DOHH2 (cell line): ENCODE measurements around the gene TMEM176A.

Source experiments
- CTCF ChIP-seq: fragments of 200-600 bp; sonication (generic); IDR thresholded peaks from one replicate; pipeline ENCODE4 v1.5.1; 2014; ENCODE audit warnings: antibody characterized with exemption, mild to moderate bottlenecking, low read depth, low read length; ENCODE audit not compliant: poor library complexity, severe bottlenecking
- EZH2phosphoT487 ChIP-seq: fragments of 200-600 bp; sonication (generic); IDR thresholded peaks from 2 replicates; pipeline ENCODE4 v1.6.1; 2017; ENCODE audit warnings: borderline replicate concordance, mild to moderate bottlenecking, antibody characterized with exemption, low read length, moderate library complexity, mixed read lengths

- TF ChIP-seq CTCF (no peak), EZH2phosphoT487 (no peak)
Observed at GRCh38 chr7:150824379-150825177, 24.0 kb downstream of the TMEM176A start.
